ENCODE data around the gene MYB.
"Not testable (repeated sequence)": the region's sequence is repeated elsewhere in the genome, so short reads cannot be mapped to it uniquely, and the experiment has no call there.

Gene MYB

DNA sequence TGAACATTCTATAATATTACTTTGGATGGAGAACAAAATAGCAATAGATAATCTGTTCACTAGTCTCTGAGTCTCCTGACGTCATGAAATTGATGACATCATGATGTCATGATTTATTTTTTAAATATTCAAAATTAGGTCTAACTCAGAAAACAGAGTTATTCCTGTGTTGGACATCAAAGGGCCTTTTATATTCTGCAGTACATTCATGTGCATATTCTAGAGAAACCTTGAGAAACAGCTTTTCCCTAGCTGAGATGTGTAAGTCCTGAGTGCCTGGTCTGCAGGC, 53.3 kb downstream of the MYB start:
- DNase-seq (ENCODE audit: low read depth), result no peak
- H3K4me3 ChIP-seq (ENCODE audit: low read depth, low read length), result no peak overlapping the region
- TF ChIP-seq, protein P1, sequence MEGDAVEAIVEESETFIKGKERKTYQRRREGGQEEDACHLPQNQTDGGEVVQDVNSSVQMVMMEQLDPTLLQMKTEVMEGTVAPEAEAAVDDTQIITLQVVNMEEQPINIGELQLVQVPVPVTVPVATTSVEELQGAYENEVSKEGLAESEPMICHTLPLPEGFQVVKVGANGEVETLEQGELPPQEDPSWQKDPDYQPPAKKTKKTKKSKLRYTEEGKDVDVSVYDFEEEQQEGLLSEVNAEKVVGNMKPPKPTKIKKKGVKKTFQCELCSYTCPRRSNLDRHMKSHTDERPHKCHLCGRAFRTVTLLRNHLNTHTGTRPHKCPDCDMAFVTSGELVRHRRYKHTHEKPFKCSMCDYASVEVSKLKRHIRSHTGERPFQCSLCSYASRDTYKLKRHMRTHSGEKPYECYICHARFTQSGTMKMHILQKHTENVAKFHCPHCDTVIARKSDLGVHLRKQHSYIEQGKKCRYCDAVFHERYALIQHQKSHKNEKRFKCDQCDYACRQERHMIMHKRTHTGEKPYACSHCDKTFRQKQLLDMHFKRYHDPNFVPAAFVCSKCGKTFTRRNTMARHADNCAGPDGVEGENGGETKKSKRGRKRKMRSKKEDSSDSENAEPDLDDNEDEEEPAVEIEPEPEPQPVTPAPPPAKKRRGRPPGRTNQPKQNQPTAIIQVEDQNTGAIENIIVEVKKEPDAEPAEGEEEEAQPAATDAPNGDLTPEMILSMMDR (IDR thresholded peaks at IDR 0.05; ENCODE audit: insufficient read depth, low read depth, low read length, missing control alignments), result no peak

DNA sequence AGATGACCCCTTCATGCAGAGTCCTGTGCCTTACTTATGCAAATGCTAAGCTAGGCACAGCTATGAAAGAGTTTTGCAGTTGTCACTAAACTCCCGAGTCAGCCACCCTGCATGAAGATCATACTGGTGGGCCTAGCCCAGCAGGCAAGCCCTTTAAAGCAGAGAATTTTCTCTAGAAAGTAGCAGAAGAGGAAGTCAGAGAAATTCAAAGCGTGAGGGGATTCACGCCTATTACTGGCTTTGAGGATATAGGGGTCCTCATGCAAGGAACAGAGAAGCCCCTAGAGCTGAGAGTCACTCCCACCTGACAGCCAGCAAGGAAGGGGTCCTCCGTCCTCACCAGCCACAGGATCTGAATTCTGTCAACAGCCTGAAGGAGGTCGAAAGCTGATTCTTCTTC, 54.6 kb downstream of the MYB start:
- H3K4me3 ChIP-seq (ENCODE audit: low read depth, low read length), result no peak overlapping the region
- TF ChIP-seq, protein P1 (IDR thresholded peaks at IDR 0.05; ENCODE audit: insufficient read depth, low read depth, low read length, missing control alignments), result no peak
- no peak for DNase-seq (ENCODE audit: low read depth)

DNA sequence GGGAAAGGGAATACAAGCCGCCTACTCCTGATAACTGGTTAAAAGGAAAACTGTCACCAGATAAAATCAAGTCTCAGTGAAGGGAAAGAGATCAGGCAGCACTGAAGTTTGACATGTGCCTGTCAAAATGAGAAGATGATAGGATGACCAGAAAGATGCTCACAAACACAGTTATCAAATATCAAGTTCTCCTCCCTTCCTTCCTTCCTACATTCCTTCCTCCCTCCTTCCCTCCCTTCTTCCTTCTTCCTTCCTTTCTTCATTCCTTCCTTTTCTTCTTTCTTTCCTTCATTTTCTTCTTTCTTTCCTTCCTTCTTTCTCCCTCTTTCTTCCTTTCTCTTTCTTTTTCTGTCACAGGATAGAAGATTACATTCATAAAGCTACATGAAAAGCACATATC, 55.2 kb downstream of the MYB start:
- no peak overlapping the region for H3K4me3 ChIP-seq (ENCODE audit: low read depth, low read length)
- no peak for DNase-seq (ENCODE audit: low read depth)
- TF ChIP-seq, protein P1 (IDR thresholded peaks at IDR 0.05; ENCODE audit: insufficient read depth, low read depth, low read length, missing control alignments), result no peak

DNA sequence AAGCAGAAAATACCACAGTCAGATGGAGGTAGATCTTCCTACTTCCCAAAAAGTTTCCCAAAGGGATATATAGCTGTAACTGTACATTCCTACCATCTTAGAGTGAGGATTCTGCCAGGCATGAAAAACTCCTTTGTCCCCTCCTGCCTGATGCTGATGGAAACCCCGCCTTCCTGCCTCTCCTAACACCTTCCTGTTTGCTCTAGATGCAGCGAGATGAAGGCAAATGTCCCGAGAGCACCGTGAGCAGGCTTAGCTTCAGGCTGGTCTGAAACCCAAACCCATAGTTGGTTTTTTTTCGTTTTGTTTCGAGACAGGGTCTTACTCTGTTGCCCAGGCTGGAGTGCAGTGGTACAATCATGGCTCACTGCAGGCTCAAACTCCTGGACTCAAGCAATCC, 55.6 kb downstream of the MYB start:
- no peak for DNase-seq (ENCODE audit: low read depth)
- H3K4me3 ChIP-seq (ENCODE audit: low read depth, low read length), result no peak overlapping the region
- TF ChIP-seq, protein P1 (IDR thresholded peaks at IDR 0.05; ENCODE audit: insufficient read depth, low read depth, low read length, missing control alignments), result no peak

DNA sequence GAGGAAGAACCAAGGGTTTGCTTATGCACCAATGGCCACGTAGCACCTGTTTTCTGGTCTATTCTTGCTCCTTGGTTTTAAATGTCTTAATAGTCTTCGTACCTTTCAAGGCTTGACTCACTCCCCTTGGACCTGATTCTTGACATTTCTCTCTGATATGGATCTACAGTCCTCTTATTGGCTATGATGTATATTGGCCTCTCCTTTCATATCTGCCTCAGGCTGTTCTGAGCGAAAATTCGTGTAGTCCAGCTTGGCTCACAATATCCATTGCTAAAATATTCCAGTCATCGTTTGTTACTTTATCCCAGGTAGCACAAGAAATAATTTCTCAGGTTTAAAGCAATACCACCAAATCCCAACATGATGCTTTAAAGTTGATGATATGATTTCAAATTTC, 59.6 kb downstream of the MYB start:
- H3K4me3 ChIP-seq (ENCODE audit: low read depth, low read length), result no peak overlapping the region
- TF ChIP-seq, protein P1 (IDR thresholded peaks at IDR 0.05; ENCODE audit: insufficient read depth, low read depth, low read length, missing control alignments), result no peak
- DNase-seq (ENCODE audit: low read depth), result no peak

DNA sequence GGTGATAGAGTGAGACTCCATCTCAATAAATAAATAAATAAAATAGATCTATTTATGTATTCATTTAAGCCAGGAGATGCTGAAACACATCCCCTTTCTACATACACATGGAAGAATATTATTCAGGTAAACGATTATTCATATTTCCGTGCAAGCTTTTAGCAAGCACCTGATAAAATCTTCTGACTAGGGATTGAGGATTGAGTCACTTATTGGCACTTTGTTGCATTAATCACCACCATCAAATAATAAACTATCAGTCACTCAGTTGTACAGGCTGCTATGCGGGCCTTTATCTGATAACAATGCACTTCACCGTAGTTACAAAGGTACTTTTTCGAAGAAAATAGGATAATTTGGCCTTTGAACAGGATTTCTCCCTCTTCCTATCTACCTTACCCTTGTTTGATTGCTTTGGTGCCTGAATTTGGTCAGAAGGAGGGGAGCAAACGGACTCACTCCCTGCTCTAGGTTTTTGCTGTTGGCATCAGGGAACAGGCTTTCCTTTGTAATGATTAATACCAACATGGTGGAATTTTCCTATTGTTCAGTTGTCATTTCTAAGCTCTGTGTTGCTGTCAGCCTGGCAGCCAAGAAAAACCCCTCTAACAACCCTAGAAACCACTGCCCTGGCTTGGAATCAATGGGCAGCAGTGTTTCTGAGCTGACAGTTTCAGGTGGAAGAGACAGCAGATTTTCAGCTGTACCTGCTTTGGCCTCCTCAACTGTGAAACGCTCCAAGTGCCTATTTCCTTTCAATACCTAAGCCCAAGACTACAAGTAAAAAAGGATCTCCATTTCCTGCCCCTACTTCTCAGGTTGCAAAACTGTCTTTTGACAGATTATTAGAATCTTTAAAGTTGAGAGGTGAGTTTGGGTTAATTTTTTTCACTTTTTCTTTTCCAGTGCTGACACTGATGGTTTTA, 63.0 kb downstream of the MYB start:
- TF ChIP-seq, protein P1 (IDR thresholded peaks at IDR 0.05; ENCODE audit: insufficient read depth, low read depth, low read length, missing control alignments), result no peak
- no peak overlapping the region for H3K4me3 ChIP-seq (ENCODE audit: low read depth, low read length)

DNA sequence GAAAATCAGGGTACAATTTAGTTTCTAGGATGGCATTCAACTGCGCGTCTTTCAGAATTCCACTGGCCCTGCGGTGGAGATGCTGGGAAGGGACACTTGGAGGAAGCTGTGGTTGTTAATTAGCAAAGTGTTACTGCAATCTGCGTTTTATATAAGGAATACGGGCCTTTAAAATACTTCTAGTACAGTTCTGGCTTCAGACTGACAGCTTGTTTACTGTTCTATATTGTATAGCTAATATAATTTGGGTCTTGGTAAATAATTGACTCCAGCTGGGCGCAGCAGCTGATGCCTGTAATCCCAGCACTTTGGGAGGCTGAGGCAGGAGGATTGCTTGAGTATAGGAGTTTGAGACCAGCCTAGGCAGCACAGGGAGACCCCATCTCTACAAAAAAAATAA, 63.7 kb downstream of the MYB start:
- no peak overlapping the region for H3K4me3 ChIP-seq (ENCODE audit: low read depth, low read length)
- TF ChIP-seq, protein P1 (IDR thresholded peaks at IDR 0.05; ENCODE audit: insufficient read depth, low read depth, low read length, missing control alignments), result no peak
- no peak for DNase-seq (ENCODE audit: low read depth)

More for the DNA sequence above, 63.0 kb downstream of the MYB start:
- no peak for DNase-seq (ENCODE audit: low read depth)

DNA sequence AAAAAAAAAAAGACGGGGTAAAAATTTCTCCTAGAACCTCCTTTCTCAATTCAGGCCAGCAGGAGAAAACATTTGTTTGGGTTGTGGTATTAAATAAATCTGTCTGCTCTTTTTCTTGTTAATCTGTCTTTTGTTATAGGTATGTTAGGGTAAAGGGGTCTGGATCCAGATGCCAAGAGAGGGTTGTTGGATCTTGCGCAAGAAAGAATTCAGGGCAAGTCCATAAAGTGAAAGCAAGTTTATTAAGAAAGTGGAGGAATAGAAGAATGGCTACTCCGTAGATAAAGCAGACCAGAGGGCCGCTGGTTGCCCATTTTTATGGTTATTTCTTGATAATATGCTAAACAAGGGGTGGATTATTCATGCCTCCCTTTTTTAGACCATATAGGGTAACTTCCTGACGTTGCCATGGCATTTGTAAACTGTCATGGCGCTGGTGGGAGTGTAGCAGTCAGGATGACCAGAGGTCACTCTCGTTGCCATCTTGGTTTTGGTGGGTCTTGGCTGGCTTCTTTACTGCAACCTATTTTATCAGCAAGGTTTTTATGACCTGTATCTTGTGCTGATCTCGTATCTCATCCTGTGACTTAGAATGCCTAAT, 65.4 kb downstream of the MYB start:
- H3K4me3 ChIP-seq (ENCODE audit: low read depth, low read length); DNase-seq (ENCODE audit: low read depth): not testable (repeated sequence)
